Ramos (cell line): ENCODE measurements around the gene CST8.

ENCODE experiments used
- in situ Hi-C: fragments of 300-500 bp; cut with MboI; formaldehyde crosslinking; loops from one replicate; pipeline ENCODE4 v1.14.3; 2022; ENCODE audit warnings: low sequenced_read_pairs; ENCODE audit not compliant: unreplicated experiment

Gene CST8

DNA sequence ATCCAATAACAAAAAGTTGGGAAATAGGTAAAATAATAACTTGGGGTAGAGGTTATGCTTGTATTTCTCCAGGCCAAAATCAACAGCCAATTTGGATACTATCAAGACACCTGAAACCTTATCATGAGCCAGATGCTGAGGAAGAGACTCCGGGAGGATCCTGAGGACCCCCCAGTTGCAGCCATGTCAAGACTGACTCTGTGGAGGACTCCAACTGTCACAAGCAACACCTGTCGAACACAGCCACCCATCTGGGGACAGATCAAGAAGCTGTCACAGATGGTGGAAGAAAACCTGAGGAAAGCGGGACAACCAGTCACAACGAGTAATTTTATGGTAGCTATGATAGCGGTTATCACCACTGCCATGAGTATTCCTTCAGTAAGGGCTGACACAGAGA, 18.6 kb upstream of the CST8 start:
- in situ Hi-C loops = loop anchor here (25.0 kb wide), 1 partner anchor 785 kb away; no protein-coding TSS in a partner anchor

GRCh38 chr20:23473293-23473692, 17.6 kb upstream of the CST8 start:
- in situ Hi-C loops = loop anchor here (25.0 kb wide), 1 partner anchor 786 kb away; no protein-coding TSS in a partner anchor

DNA sequence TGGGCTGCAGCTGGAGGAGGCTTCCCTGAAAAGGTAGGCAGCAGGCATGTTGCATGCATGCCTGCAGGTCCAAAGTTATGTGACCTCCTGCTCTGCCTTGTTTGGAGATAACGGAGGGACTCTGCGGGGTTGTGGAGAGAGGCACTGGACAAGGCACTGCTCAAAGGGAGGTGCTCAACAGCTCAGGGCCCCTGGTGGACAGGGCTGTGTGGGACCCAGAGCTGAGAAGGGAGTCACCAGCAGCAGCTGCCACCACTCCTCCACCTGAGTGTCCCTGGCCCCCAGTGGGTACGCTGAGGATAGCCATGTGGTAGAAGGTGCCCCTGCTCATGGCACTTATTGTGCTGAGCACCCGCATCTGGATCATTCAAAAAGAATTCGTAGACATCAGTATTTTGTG, 15.5 kb upstream of the CST8 start:
- in situ Hi-C loops = no loop called here

GRCh38 chr20:23476015-23476754, 14.7 kb upstream of the CST8 start:
- in situ Hi-C loops = no loop called here

DNA sequence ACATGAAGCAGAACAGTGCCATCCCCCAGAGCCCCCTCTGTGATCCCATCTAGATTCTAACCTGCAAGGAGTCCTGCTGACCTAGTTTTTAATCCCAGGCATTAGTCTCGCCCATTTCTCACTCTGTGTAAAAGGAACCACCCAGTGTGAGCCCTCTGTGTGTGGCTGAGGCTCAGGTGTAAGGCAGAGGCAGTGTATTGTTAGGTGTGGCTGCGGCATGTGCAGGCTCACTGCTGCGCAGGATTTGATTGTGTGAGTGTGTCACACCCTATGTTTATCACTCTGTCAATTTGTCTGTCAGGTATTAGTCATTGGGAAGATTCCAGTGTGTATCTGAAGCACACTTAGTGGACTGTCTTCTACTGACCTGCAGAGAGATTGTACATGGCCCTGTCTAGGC, 13.7 kb upstream of the CST8 start:
- in situ Hi-C loops = no loop called here

DNA sequence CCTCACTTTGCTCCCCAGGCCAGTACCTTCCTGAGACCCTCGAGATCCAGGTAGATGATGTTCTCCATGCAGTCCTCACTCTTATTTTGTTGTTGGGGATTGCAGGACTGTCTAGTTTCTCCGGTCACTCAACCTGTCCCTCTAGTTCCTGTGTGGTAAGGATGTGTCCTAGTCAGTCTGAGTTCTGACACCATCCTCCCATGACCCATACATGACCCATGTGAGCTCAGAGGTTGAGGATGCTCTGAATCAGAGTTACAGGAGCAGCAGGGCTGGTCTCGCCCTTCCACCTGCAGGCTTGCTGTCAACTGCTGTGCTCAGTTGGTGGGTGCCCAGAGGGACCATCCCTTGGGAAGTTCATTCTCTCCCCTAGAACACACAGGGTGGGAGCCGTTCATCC, 11.9 kb upstream of the CST8 start:
- in situ Hi-C loops = no loop called here

DNA sequence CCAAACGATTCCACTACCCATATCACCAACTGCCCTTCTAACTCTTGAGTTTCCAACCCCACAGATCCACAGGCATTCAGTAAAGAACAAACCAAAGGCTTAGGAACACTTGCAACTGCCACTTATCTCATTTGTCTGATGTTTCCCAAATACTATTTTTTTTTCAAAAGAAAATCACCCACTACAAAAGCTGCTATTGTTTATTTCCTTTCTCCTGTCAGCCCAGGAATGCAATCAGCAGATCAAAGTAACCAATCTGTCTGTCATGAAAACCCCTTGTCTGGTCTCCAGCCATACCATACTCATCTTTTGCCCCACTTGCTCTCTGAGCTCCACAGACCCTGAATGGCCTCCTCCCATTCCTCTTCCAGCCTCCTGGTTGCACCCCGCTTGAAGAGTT, 8.8 kb upstream of the CST8 start:
- in situ Hi-C loops = no loop called here

GRCh38 chr20:23484081-23484480, 6.8 kb upstream of the CST8 start:
- in situ Hi-C loops = no loop called here

GRCh38 chr20:23488470-23488869, 2.4 kb upstream of the CST8 start:
- in situ Hi-C loops = no loop called here

DNA sequence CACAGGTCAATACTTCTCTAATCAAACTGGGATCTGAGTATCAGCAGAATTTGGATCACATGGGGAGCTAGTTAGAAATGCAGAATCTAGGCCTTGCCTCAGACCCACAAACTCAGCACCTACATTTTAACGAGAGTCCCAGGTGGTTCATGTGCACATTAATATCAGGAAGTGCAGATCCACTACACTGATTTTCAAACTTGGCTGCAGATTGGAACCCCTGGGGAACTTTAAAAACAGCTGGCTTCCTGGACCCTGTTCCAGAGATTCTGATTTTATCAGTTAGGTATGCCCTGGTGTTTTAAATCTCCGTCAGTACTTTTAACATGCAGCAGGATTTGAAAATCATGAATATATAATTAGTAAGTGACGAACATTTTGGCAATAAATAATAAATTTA, 1.9 kb upstream of the CST8 start:
- in situ Hi-C loops = no loop called here

DNA sequence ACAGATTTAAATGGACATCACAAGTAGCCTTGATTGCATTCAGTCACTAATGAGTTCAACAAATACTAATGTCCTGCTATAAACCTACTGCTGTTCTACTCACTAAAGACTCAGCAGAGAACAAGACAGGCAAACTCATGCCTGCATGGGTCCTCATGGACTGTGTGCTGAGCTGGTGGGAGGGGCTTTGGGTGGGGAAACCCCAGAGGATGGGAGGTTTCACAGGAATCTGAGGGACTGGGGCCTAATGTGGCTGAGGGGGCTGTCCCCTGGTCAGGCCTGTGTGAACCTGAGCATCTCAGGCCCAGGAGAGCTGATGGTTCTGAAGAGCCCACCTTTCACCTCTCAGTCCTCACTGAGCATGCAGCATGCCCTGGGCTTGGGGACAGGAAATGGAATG, 1.4 kb downstream of the CST8 start:
- in situ Hi-C loops = no loop called here

DNA sequence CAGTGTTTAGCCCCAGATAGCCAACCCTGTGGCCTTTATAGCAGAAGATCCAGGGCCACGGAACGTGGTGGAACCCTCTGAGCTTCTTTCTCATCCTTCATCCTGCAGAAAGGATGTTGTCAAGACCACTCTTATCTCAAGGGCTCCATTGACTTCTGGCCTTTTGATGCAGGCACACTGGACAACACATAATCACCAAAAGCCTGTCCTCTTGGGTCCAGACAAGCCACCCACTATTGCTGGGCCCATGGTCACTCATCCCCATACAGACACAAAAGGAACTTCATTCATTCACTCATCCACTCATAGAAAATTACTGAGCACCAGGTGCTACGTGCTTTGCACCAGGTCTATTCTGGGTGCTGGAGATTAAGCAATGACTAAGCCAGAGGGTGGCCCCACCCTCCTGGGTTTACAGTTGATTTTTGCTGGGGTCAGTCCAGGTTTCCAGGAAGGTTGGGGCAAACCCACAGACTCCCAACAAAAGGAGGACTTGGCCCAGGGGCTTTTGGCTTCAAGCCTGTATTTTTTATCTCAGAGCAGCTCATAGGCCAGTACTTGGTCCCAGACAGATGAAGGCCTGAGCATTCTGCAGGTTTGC, 2.4 kb downstream of the CST8 start:
- in situ Hi-C loops = no loop called here

DNA sequence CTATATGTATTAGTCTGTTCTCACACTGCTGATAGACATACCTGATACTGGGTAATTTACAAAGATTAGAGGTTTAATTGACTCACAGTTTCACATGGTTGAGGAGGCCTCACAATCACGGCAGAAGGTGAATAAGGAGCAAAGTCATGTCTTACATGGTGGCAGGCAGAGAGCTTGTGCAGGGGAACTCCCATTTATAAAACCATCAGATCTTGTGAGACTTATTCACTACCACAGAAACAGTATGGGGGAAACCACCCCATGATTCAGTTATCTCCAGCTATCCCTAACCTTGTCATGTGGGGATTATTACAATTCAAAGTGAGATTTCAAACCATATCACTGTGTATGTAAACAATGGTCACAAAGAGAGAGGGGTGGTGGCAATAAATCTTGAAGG, 6.6 kb downstream of the CST8 start:
- in situ Hi-C loops = no loop called here

GRCh38 chr20:23501926-23502325, 11.0 kb downstream of the CST8 start:
- in situ Hi-C loops = no loop called here

- in situ Hi-C loops = no loop called here
Measured at GRCh38 chr20:23503649-23504048, 12.7 kb downstream of the CST8 start.

DNA sequence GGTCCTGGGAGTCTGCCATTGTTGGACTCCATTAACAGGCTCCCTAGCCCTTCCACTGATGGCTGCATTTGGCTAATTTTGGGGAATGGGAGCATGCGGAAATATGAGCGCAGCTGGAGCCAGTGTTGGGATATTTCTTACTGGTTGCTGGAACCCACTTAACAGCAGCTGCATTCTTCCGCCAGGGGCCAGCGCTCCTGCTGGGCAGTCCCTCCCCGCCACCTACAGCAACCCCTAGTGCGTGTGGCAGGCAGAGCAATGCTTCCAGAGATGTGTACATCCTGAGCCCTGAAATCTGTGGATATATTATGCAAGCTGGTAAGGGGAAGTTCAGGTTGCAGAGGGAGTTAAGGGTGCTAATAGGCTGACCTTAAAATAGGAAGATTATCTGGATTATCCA, 16.4 kb downstream of the CST8 start:
- in situ Hi-C loops = no loop called here

- in situ Hi-C loops = no loop called here
Measured at GRCh38 chr20:23508449-23509229, 17.7 kb downstream of the CST8 start.

GRCh38 chr20:23509247-23509913, 18.5 kb downstream of the CST8 start:
- in situ Hi-C loops = no loop called here

- in situ Hi-C loops = no loop called here
Measured at GRCh38 chr20:23510000-23510590, 19.2 kb downstream of the CST8 start.

DNA sequence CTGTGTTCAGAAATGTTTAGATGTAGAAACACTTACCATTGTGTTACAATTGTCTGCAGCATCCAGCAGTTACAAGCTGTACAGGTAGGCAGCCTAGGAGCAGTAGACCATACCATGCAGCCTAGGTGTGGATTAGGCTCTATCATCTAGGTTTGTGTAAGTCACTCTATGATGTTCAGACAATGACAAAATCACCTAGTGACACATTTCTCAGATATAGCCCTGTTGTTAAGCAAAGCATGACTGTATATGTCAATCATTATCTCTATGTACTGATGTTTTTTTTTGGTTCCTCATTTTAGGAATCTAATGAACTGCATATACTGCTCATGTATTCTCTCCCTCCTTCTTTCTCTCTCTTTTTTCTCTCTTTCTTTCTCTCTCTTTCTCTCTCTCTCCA, 22.2 kb downstream of the CST8 start:
- in situ Hi-C loops = no loop called here
